ENCODE results near the gene SPRED2.

DNA sequence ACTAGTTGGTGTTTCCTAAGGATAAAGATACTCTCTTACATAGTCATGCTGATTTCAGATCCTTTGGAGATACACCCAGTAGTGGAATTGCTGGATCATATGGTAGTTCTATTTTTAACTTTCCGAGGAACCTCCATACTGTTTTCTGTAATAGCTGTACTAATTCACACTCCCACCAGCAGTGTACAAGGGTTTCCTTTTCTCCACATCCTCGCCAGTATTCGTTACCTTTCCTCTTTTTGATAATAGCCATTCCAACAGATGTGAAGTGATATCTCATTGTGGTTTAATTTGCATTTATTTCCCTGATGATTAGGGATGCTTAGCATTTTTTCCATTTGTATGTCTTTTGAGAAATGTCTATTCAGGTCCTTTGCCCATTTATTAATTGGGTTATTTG is 170.7 kb downstream of the SPRED2 start:
- TF ChIP-seq POU5F1 (IDR thresholded peaks at IDR 0.05; ENCODE audit: low read depth, low read length) (no peak), CEBPB (IDR thresholded peaks at IDR 0.05; ENCODE audit: low read depth, low read length) (no peak), CTCF (IDR thresholded peaks at IDR 0.05; ENCODE audit: control extremely low read depth in 1 of 3, insufficient read depth in 1 of 3, low read depth in 1 of 3, low read length in 3 of 3) (no peak), HDAC6 (IDR thresholded peaks at IDR 0.05; ENCODE audit: low read depth, low read length) (no peak), YY1 (IDR thresholded peaks at IDR 0.05; ENCODE audit: low read depth, low read length) (no peak), POLR2A (IDR thresholded peaks at IDR 0.05; ENCODE audit: control extremely low read depth in 1 of 2, low read depth in 2 of 2, low read length in 2 of 2) (no peak), JUND (IDR thresholded peaks at IDR 0.05; ENCODE audit: low read length) (no peak), GTF2F1 (IDR thresholded peaks at IDR 0.05; ENCODE audit: borderline replicate concordance, low read depth, low read length) (no peak), SP2 (IDR thresholded peaks at IDR 0.05; ENCODE audit: low read length) (no peak), POLR2AphosphoS5 (IDR thresholded peaks at IDR 0.05; ENCODE audit: low read depth, low read length) (no peak), BRCA1 (IDR thresholded peaks at IDR 0.05; ENCODE audit: low read depth, low read length) (no peak), TCF12 (IDR thresholded peaks at IDR 0.05; ENCODE audit: low read depth, low read length) (no peak)

Data from H1 (cell line).